GM12878 (cell line): Measurements from ENCODE around the gene FNDC3B. TPM values are rescaled to one million over a fixed set of nuclear protein-coding genes. Genes with fewer than 3 reads are reported as not detected.

Experiments
- ATAC-seq: fragments of 200-7000 bp; cut with Tn5 transposase; 3 replicates; pipeline ENCODE4 v1.9.1; 2020; ENCODE audit warnings: mild to moderate bottlenecking, moderate library complexity
- BruUV-seq: library from RNA; stranded (reverse); fragments of 400-500 nt; replicated peaks from 2 replicates; lab custom pipeline; 2021; lab: Mats Ljungman, UMichigan
- CTCF ChIA-PET: fragments of 300-600 bp; sonication (Branson Sonifier 250); formaldehyde crosslinking; extraction: SDS; loops from one replicate; lab custom pipeline; 2021; ENCODE audit warnings: inconsistent platforms; lab: Yijun Ruan, JAX
- POLR2A ChIA-PET: fragments of 350-600 bp; formaldehyde crosslinking; extraction: SDS; loops from one replicate; lab custom pipeline; 2021; ENCODE audit warnings: inconsistent platforms; lab: Charles Lee
- RAD21 ChIA-PET: fragments of 300-600 bp; sonication (Branson Sonifier 250); formaldehyde crosslinking; loops from one replicate; lab custom pipeline; 2023; ENCODE audit warnings: antibody characterized with exemption; ENCODE audit not compliant: unreplicated experiment; lab: Charles Lee
- SMC1A ChIA-PET: fragments of 300-600 bp; sonication (Branson Sonifier 250); formaldehyde crosslinking; loops from one replicate; lab custom pipeline; 2023; ENCODE audit not compliant: unreplicated experiment, uncharacterized antibody; lab: Charles Lee
- DNase-seq: peaks from one replicate; pipeline ENCODE4 v3.0.0-alpha.2; 2011; ENCODE audit warnings: low read depth, low spot score
- FAIRE-seq: peaks from 3 replicates; lab custom pipeline; 2011; peaks lifted over from hg19 to GRCh38; lab: Jason Lieb, UNC
- H2AFZ ChIP-seq: 2 replicates; pipeline ENCODE4 v1.6.0; 2011; ENCODE audit warnings: low read depth, low read length, control low read depth; ENCODE audit not compliant: control insufficient read depth
- H3K27ac ChIP-seq: 2 replicates; pipeline ENCODE4 v1.5.1; 2011; ENCODE audit warnings: control low read depth; ENCODE audit not compliant: control insufficient read depth, insufficient read depth
- H3K27me3 ChIP-seq, 2 experiments: replicated peaks in 1 of 2; 2 replicates each; pipeline versions ENCODE4 v1.6.0 to v1.6.1; 2011; ENCODE audit warnings: low read length in 1 of 2; ENCODE audit not compliant: control insufficient read depth in 2 of 2, insufficient read depth in 2 of 2
- H3K36me3 ChIP-seq, 2 experiments: 2 replicates each; pipeline ENCODE4 v1.5.1; 2011; ENCODE audit warnings: low read length in 1 of 2; ENCODE audit not compliant: control insufficient read depth in 2 of 2, insufficient read depth in 2 of 2
- H3K4me1 ChIP-seq: 2 replicates; pipeline ENCODE4 v1.6.1; 2011; ENCODE audit warnings: mild to moderate bottlenecking, low read length, moderate library complexity, mixed read lengths; ENCODE audit not compliant: control insufficient read depth, insufficient read depth
- H3K4me2 ChIP-seq: 2 replicates; pipeline ENCODE4 v1.6.0; 2011; ENCODE audit warnings: control low read depth; ENCODE audit not compliant: control insufficient read depth, insufficient read depth
- H3K4me3 ChIP-seq: fragments of 200-600 bp; sonication (generic); 2 replicates; pipeline ENCODE4 v1.5.1; 2016
- H3K79me2 ChIP-seq: 2 replicates; pipeline ENCODE4 v1.6.0; 2011; ENCODE audit warnings: low read length; ENCODE audit not compliant: control insufficient read depth, insufficient read depth
- H3K9ac ChIP-seq: 2 replicates; pipeline ENCODE4 v1.8.0; 2011; ENCODE audit warnings: low read length, control low read depth, mixed read lengths; ENCODE audit not compliant: control insufficient read depth, insufficient read depth
- H3K9me3 ChIP-seq: replicated peaks from 3 replicates; pipeline ENCODE4 v1.5.1; 2011; ENCODE audit warnings: mild to moderate bottlenecking, low read length; ENCODE audit not compliant: control insufficient read depth, insufficient read depth
- H4K20me1 ChIP-seq: 2 replicates; pipeline ENCODE4 v1.6.0; 2011; ENCODE audit not compliant: control insufficient read depth, insufficient read depth
- E4F1 ChIP-seq: fragments of 450-650 bp; IDR thresholded peaks from 2 replicates; pipeline ENCODE4 v1.6.1; 2018; ENCODE audit warnings: borderline replicate concordance, mild to moderate bottlenecking; ENCODE audit not compliant: partially characterized antibody
- EED ChIP-seq: sonication (generic); IDR thresholded peaks from 2 replicates; pipeline ENCODE4 v1.6.1; 2016; ENCODE audit warnings: antibody characterized with exemption, low read depth
- ETV6 ChIP-seq, 2 experiments: fragments of 450-650 bp in 1 of 2; IDR thresholded peaks in 1 of 2; conservative IDR thresholded peaks in 1 of 2; 2 replicates each; pipeline ENCODE4 v1.6.1; 2014; ENCODE audit warnings: antibody characterized with exemption in 1 of 2, borderline replicate concordance in 1 of 2, low read depth in 1 of 2, mild to moderate bottlenecking in 1 of 2, moderate library complexity in 1 of 2
- KLF5 ChIP-seq: fragments of 450-650 bp; IDR thresholded peaks from 2 replicates; pipeline ENCODE4 v1.6.1; 2014; ENCODE audit warnings: mild to moderate bottlenecking; ENCODE audit not compliant: partially characterized antibody
- NFYA ChIP-seq: IDR thresholded peaks from 2 replicates; pipeline ENCODE4 v1.6.1; 2011; ENCODE audit warnings: low read depth, mild to moderate bottlenecking, low read length, improper control_type of control experiment, borderline replicate concordance
- NKRF ChIP-seq: fragments of 450-650 bp; conservative IDR thresholded peaks from 2 replicates; pipeline ENCODE4 v1.6.1; 2017; ENCODE audit warnings: mild to moderate bottlenecking, moderate library complexity
- NR2C1 ChIP-seq: fragments of 450-650 bp; IDR thresholded peaks from 2 replicates; pipeline ENCODE4 v1.6.1; 2017; ENCODE audit warnings: antibody characterized with exemption, mild to moderate bottlenecking, moderate library complexity
- NR2C2 ChIP-seq: IDR thresholded peaks from 2 replicates; pipeline ENCODE4 v1.6.1; 2011; ENCODE audit warnings: borderline replicate concordance, low read depth; ENCODE audit not compliant: control insufficient read depth, insufficient read length
- NR2F1 ChIP-seq: fragments of 450-650 bp; conservative IDR thresholded peaks from 2 replicates; pipeline ENCODE4 v1.6.1; 2017; ENCODE audit warnings: mild to moderate bottlenecking
- SMAD5 ChIP-seq: IDR thresholded peaks from 2 replicates; pipeline ENCODE4 v1.6.1; 2016; ENCODE audit warnings: antibody characterized with exemption, low read depth
- WGBS: methylation state at CpG from one replicate; pipeline ENCODE4 v1.1.6; 2016; ENCODE audit warnings: low lambda C conversion rate; ENCODE audit not compliant: insufficient replicate concordance, insufficient coverage; ENCODE audit errors: missing lambda C conversion rate; 5-methylcytosine and 5-hydroxymethylcytosine counted together
- in situ Hi-C: fragments of 300-500 bp; cut with MboI; formaldehyde crosslinking; loops from 9 replicates; pipeline ENCODE4 v1.14.3; 2018; ENCODE audit warnings: mixed read lengths
- intact Hi-C: fragments of 100-400 bp; cut with micrococcal nuclease; formaldehyde crosslinking; loops from one replicate; pipeline ENCODE4 v1.14.2; 2022; ENCODE audit not compliant: unreplicated experiment
- polyA plus RNA-seq, 11 experiments: library from polyadenylated mRNA; depleted of rRNA in 4 of 11; unstranded in 6 of 11; stranded (reverse) in 5 of 11; fragments of >200 nt; fragmentation: Nextera tagmentation in 4 of 11; fragmentation: Illumina TruSeq in 1 of 11; extraction: Ambion mirVana in 4 of 11; extraction: Trizol in 1 of 11; gene quantifications; 1 replicate in 1 of 11; 2 replicates in 10 of 11; pipeline versions ENCODE4 v1.2.1 to v1.2.3, GENCODE V29; 2011 to 2016; ENCODE audit warnings: inconsistent platforms in 2 of 11, missing spikeins in 2 of 11, low read depth in 1 of 11
- total RNA-seq, 4 experiments: library from RNA; depleted of rRNA in 3 of 4; stranded (reverse); fragments of >200 nt in 3 of 4; fragmentation: Illumina TruSeq in 1 of 4; extraction: Trizol in 1 of 4; gene quantifications; 2 replicates each; pipeline versions ENCODE4 v1.2.1 to v1.2.3, GENCODE V29; 2013 to 2021

Gene FNDC3B
- total and polyA plus RNA-seq, 10 of the 15 experiments (the other 5 are each of a cell fraction or from before 2014, with no cell fraction given) = 7.9 to 35.0 (median 18.5) TPM

GRCh38 chr3:172158741-172159140 is 119.4 kb downstream of the FNDC3B start:
- FAIRE-seq (no peak), ATAC-seq (no peak)
- CTCF ChIA-PET = interaction anchor here (0.8 to 1.3 kb wide), 3 partner anchors 9 to 108 kb away, joined by 3 to 7 read pairs (median 4); no protein-coding TSS in a partner anchor
- Histone ChIP-seq H3K4me2 (no peak overlapping the region), H3K36me3 (no peaks in the 10 kb centered on the region; a peak in 1 of 4 replicates), H3K4me1 (peaks cover 20% of the 10 kb centered on the region)
- in situ Hi-C loops = no loop called here
- POLR2A ChIA-PET = interaction anchor here (0.8 to 1.3 kb wide), 3 partner anchors 9 to 56 kb away, joined by 3 read pairs; no protein-coding TSS in a partner anchor
- SMC1A ChIA-PET = interaction anchor here (0.8 to 1.7 kb wide), 10 partner anchors 8 to 57 kb away, joined by 3 to 7 read pairs (median 4); no protein-coding TSS in a partner anchor
- TF ChIP-seq NFYA (no peak), EED (no peak), KLF5 (no peak), NR2C2 (no peak), NKRF (no peak), SMAD5 (no peak), NR2F1 (no peak), ETV6 (conservative IDR thresholded peaks at IDR 0.05 in 1 of 2, IDR thresholded peaks at IDR 0.05 in 1 of 2; ENCODE audit: borderline replicate concordance in 1 of 2, low read depth in 1 of 2) (no peak), NR2C1 (no peak), E4F1 (no peak)
- TF ChIP-seq, all 136 proteins: peak for 0
- Histone ChIP-seq H2AFZ (no peak overlapping the region), H3K27me3 (no peaks in the 10 kb centered on the region), H3K79me2 (peaks cover 38% of the 10 kb centered on the region), H3K9me3 (no peaks in the 10 kb centered on the region; the same call in 1 of the 3 replicates), H3K4me3 (no peak overlapping the region), H3K27ac (no peak overlapping the region), H4K20me1 (no peaks in the 10 kb centered on the region; the same call in 1 of the 2 replicates), H3K9ac (no peak overlapping the region)
- intact Hi-C loops = no loop called here
- RAD21 ChIA-PET = interaction anchor here (1.0 kb wide), 2 partner anchors 17 to 174 kb away, joined by 3 read pairs; no protein-coding TSS in a partner anchor
- no TSS peak for BruUV-seq
- DNase-seq = no peak
- WGBS = 51% methylated on average over 4 of the region's 4 CpGs
